ENCODE measurements around the gene NOB1. TPM values are rescaled to one million over a fixed set of nuclear protein-coding genes. Genes with fewer than 3 reads are reported as not detected.

The NOB1 gene
- total and polyA plus RNA-seq, 2 donors (not counting 1 experiment from before 2014, with no cell fraction given), result 42.3 to 44.9 TPM

- TF ChIP-seq, protein P1, sequence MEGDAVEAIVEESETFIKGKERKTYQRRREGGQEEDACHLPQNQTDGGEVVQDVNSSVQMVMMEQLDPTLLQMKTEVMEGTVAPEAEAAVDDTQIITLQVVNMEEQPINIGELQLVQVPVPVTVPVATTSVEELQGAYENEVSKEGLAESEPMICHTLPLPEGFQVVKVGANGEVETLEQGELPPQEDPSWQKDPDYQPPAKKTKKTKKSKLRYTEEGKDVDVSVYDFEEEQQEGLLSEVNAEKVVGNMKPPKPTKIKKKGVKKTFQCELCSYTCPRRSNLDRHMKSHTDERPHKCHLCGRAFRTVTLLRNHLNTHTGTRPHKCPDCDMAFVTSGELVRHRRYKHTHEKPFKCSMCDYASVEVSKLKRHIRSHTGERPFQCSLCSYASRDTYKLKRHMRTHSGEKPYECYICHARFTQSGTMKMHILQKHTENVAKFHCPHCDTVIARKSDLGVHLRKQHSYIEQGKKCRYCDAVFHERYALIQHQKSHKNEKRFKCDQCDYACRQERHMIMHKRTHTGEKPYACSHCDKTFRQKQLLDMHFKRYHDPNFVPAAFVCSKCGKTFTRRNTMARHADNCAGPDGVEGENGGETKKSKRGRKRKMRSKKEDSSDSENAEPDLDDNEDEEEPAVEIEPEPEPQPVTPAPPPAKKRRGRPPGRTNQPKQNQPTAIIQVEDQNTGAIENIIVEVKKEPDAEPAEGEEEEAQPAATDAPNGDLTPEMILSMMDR (IDR thresholded peaks at IDR 0.05), result no peak
- no peak for TF ChIP-seq EZH2 (IDR thresholded peaks at IDR 0.05; ENCODE audit: borderline replicate concordance, insufficient read depth, low read depth, low read length, poor library complexity, severe bottlenecking)
- no peak overlapping the region for H3K4me3 Mint-ChIP-seq
- Histone ChIP-seq H3K4me2 (replicated peaks; ENCODE audit: low read depth, low read length, poor library complexity, severe bottlenecking) (no peak overlapping the region), H2AFZ (ENCODE audit: insufficient read depth, low read depth, low read length, poor library complexity, severe bottlenecking) (no peak overlapping the region), H3K4me1 (ENCODE audit: control insufficient read depth in 2 of 2, insufficient read depth in 2 of 2, low read length in 2 of 2) (no peaks in the 10 kb centered on the region), H3K27me3 (replicated peaks in 1 of 4; ENCODE audit: control extremely low read depth in 1 of 4, control insufficient read depth in 3 of 4, insufficient read depth in 4 of 4, low read length in 3 of 4) (no peaks in the 10 kb centered on the region), H3K4me3 (ENCODE audit: control extremely low read depth in 1 of 5, extremely low read depth in 1 of 5, insufficient read depth in 1 of 5, low read depth in 2 of 5, low read length in 4 of 5) (no peak overlapping the region), H3K36me3 (replicated peaks in 1 of 2; ENCODE audit: control extremely low read depth in 1 of 2, control insufficient read depth in 1 of 2, extremely low read depth in 1 of 2, insufficient read depth in 2 of 2, low read length in 1 of 2) (peaks cover 0 to 37% of the 10 kb centered on the region in 2 experiments), H3K9ac (ENCODE audit: low read length) (no peak overlapping the region), H3K9me3 (ENCODE audit: control extremely low read depth in 1 of 3, control insufficient read depth in 2 of 3, insufficient read depth in 1 of 3, low read length in 2 of 3) (no peaks in the 10 kb centered on the region), H3K79me2 (ENCODE audit: control insufficient read depth, insufficient read depth, low read length) (peaks cover 5% of the 10 kb centered on the region), H4K20me1 (ENCODE audit: control insufficient read depth, insufficient read depth, low read length, poor library complexity, severe bottlenecking) (no peaks in the 10 kb centered on the region), H3K27ac (ENCODE audit: low read length in 2 of 2) (no peak overlapping the region)
- H3K27ac Mint-ChIP-seq, result no peak overlapping the region
- ATAC-seq (ENCODE audit: low read depth) (no peak), DNase-seq (no peak)
- no peaks in the 10 kb centered on the region for H3K4me1 Mint-ChIP-seq
- H3K9me3 Mint-ChIP-seq (ENCODE audit: insufficient read depth), result no peaks in the 10 kb centered on the region
- intact Hi-C loops (cut with micrococcal nuclease), result no loop called here
- ChIA-PET CTCF (no interaction called here), POLR2A (no interaction called here)
- no peaks in the 10 kb centered on the region for H3K27me3 Mint-ChIP-seq
- 92% methylated on average over 2 of the region's 3 CpGs for WGBS (ENCODE audit: insufficient coverage)
Measured at GRCh38 chr16:69698404-69698803, 56.3 kb downstream of the NOB1 start.

DNA sequence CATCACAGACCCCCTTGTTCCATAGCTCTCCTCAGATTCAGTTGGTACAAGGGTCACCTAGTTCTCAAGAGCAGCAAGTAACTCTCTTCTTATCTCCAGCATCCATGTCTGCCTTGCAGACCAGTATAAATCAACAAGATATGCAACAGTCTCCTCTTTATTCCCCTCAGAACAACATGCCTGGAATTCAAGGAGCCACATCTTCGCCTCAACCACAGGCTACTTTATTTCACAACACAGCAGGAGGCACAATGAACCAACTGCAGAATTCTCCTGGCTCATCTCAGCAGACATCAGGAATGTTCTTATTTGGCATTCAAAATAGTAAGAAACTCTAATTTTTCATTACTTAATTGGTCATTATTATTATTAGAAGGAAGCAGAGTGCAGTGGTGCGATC lies 60.8 kb downstream of the NOB1 start:
- Mint-ChIP-seq H3K9me3 (ENCODE audit: insufficient read depth) (no peaks in the 10 kb centered on the region), H3K27ac (no peak overlapping the region), H3K4me3 (no peak overlapping the region), H3K27me3 (no peaks in the 10 kb centered on the region), H3K4me1 (peaks cover 16% of the 10 kb centered on the region)
- ATAC-seq (ENCODE audit: low read depth), result no peak
- POLR2A ChIA-PET, result no interaction called here
- TF ChIP-seq, protein P1 (IDR thresholded peaks at IDR 0.05), result no peak
- no CpG with 5 or more reads among the region's 2 CpGs for WGBS (ENCODE audit: insufficient coverage)
- Histone ChIP-seq H3K9ac (ENCODE audit: low read length) (no peak overlapping the region), H3K27ac (ENCODE audit: low read length in 2 of 2) (no peak overlapping the region), H3K79me2 (ENCODE audit: control insufficient read depth, insufficient read depth, low read length) (peaks cover 5% of the 10 kb centered on the region), H3K4me1 (ENCODE audit: control insufficient read depth in 2 of 2, insufficient read depth in 2 of 2, low read length in 2 of 2) (peaks cover 0 to 5% of the 10 kb centered on the region in 2 donors), H3K27me3 (replicated peaks in 1 of 4; ENCODE audit: control extremely low read depth in 1 of 4, control insufficient read depth in 3 of 4, insufficient read depth in 4 of 4, low read length in 3 of 4) (no peaks in the 10 kb centered on the region), H3K4me3 (ENCODE audit: control extremely low read depth in 1 of 5, extremely low read depth in 1 of 5, insufficient read depth in 1 of 5, low read depth in 2 of 5, low read length in 4 of 5) (no peak overlapping the region), H2AFZ (ENCODE audit: insufficient read depth, low read depth, low read length, poor library complexity, severe bottlenecking) (no peak overlapping the region), H3K36me3 (replicated peaks in 1 of 2; ENCODE audit: control extremely low read depth in 1 of 2, control insufficient read depth in 1 of 2, extremely low read depth in 1 of 2, insufficient read depth in 2 of 2, low read length in 1 of 2) (peaks cover 12 to 62% of the 10 kb centered on the region in 2 experiments), H4K20me1 (ENCODE audit: control insufficient read depth, insufficient read depth, low read length, poor library complexity, severe bottlenecking) (no peaks in the 10 kb centered on the region), H3K9me3 (ENCODE audit: control extremely low read depth in 1 of 3, control insufficient read depth in 2 of 3, insufficient read depth in 1 of 3, low read length in 2 of 3) (no peaks in the 10 kb centered on the region), H3K4me2 (replicated peaks; ENCODE audit: low read depth, low read length, poor library complexity, severe bottlenecking) (no peak overlapping the region)
- CTCF ChIA-PET, result no interaction called here
- intact Hi-C loops (cut with micrococcal nuclease), result no loop called here
- DNase-seq, result no peak

Measured in B cell (primary cell).